ENCODE measurements around the gene MYL12A.

MYL12A gene

GRCh38 chr18:3279201-3280185 is 31.9 kb downstream of the MYL12A start:
- Histone ChIP-seq H3K4me3 (ENCODE audit: low read depth, low read length, poor library complexity, severe bottlenecking) (no peak overlapping the region), H3F3A (ENCODE audit: insufficient read depth, low read length) (0 out of 2 replicates have a peak, but pooled peaks cover 4% of the 10 kb centered on the region), H3K9me3 (ENCODE audit: low read length) (no peaks in the 10 kb centered on the region), H3K27ac (ENCODE audit: low read depth, low read length, poor library complexity, severe bottlenecking) (peak overlapping the region; percentile 96), H3K9me2 (ENCODE audit: low read depth, low read length) (no peaks in the 10 kb centered on the region), H3K79me2 (ENCODE audit: insufficient read depth, low read length) (no peaks in the 10 kb centered on the region), H3K36me3 (ENCODE audit: insufficient read depth, low read length) (peaks cover 32% of the 10 kb centered on the region), H3K4me2 (ENCODE audit: low read length) (peak overlapping the region; percentile 37), H2AFZ (ENCODE audit: low read length) (no peak overlapping the region), H3K4me1 (ENCODE audit: insufficient read depth, low read length, severe bottlenecking) (peaks cover 40% of the 10 kb centered on the region), H3K27me3 (ENCODE audit: insufficient read depth, low read length) (no peaks in the 10 kb centered on the region), H4K20me1 (ENCODE audit: insufficient read depth, low read length) (no peaks in the 10 kb centered on the region), H3K9ac (ENCODE audit: low read length) (peak overlapping the region; percentile 47)
- TF ChIP-seq CTCF (IDR thresholded peaks at IDR 0.05; ENCODE audit: low read length): no peak
- TF ChIP-seq EZH2 (IDR thresholded peaks at IDR 0.05; ENCODE audit: borderline replicate concordance, low read length): no peak

- Histone ChIP-seq H2AFZ (ENCODE audit: low read length) (no peak overlapping the region), H3K27ac (ENCODE audit: low read depth, low read length, poor library complexity, severe bottlenecking) (peak overlapping the region; percentile 49), H3K9ac (ENCODE audit: low read length) (no peak overlapping the region), H3K36me3 (ENCODE audit: insufficient read depth, low read length) (peaks cover 12% of the 10 kb centered on the region), H3K9me3 (ENCODE audit: low read length) (peaks cover 2% of the 10 kb centered on the region; the same call in 1 of the 2 replicates), H3F3A (ENCODE audit: insufficient read depth, low read length) (0 out of 2 replicates have a peak, but pooled peaks cover 4% of the 10 kb centered on the region), H3K4me1 (ENCODE audit: insufficient read depth, low read length, severe bottlenecking) (peaks cover 40% of the 10 kb centered on the region), H3K4me3 (ENCODE audit: low read depth, low read length, poor library complexity, severe bottlenecking) (no peak overlapping the region), H3K27me3 (ENCODE audit: insufficient read depth, low read length) (no peaks in the 10 kb centered on the region), H3K4me2 (ENCODE audit: low read length) (no peak overlapping the region), H3K79me2 (ENCODE audit: insufficient read depth, low read length) (no peaks in the 10 kb centered on the region), H3K9me2 (ENCODE audit: low read depth, low read length) (no peaks in the 10 kb centered on the region), H4K20me1 (ENCODE audit: insufficient read depth, low read length) (no peaks in the 10 kb centered on the region)
- TF ChIP-seq EZH2 (IDR thresholded peaks at IDR 0.05; ENCODE audit: borderline replicate concordance, low read length): no peak
- TF ChIP-seq CTCF (IDR thresholded peaks at IDR 0.05; ENCODE audit: low read length): peak; percentile 54
Observed at GRCh38 chr18:3281456-3282400, 34.1 kb downstream of the MYL12A start.

GRCh38 chr18:3283253-3283863 is 35.8 kb downstream of the MYL12A start:
- no peaks in the 10 kb centered on the region for H3K27me3 ChIP-seq (ENCODE audit: insufficient read depth, low read length)

More at GRCh38 chr18:3283253-3283863, 35.8 kb downstream of the MYL12A start:
- Histone ChIP-seq H3K4me2 (ENCODE audit: low read length) (no peak overlapping the region), H3F3A (ENCODE audit: insufficient read depth, low read length) (0 out of 2 replicates have a peak, but pooled peaks cover 4% of the 10 kb centered on the region), H3K9me3 (ENCODE audit: low read length) (peaks cover 2% of the 10 kb centered on the region; the same call in 1 of the 2 replicates), H3K9ac (ENCODE audit: low read length) (no peak overlapping the region), H2AFZ (ENCODE audit: low read length) (no peak overlapping the region), H3K79me2 (ENCODE audit: insufficient read depth, low read length) (no peaks in the 10 kb centered on the region), H4K20me1 (ENCODE audit: insufficient read depth, low read length) (no peaks in the 10 kb centered on the region), H3K9me2 (ENCODE audit: low read depth, low read length) (no peaks in the 10 kb centered on the region), H3K4me1 (ENCODE audit: insufficient read depth, low read length, severe bottlenecking) (peaks cover 29% of the 10 kb centered on the region), H3K36me3 (ENCODE audit: insufficient read depth, low read length) (no peaks in the 10 kb centered on the region; the same call in 1 of the 2 replicates), H3K27ac (ENCODE audit: low read depth, low read length, poor library complexity, severe bottlenecking) (no peak overlapping the region), H3K4me3 (ENCODE audit: low read depth, low read length, poor library complexity, severe bottlenecking) (no peak overlapping the region)
- no peak for TF ChIP-seq EZH2 (IDR thresholded peaks at IDR 0.05; ENCODE audit: borderline replicate concordance, low read length)
- no peak for TF ChIP-seq CTCF (IDR thresholded peaks at IDR 0.05; ENCODE audit: low read length)

All from OCI-LY1 (cell line).